Measurements from ENCODE around the gene ZFP36L1.

DNA sequence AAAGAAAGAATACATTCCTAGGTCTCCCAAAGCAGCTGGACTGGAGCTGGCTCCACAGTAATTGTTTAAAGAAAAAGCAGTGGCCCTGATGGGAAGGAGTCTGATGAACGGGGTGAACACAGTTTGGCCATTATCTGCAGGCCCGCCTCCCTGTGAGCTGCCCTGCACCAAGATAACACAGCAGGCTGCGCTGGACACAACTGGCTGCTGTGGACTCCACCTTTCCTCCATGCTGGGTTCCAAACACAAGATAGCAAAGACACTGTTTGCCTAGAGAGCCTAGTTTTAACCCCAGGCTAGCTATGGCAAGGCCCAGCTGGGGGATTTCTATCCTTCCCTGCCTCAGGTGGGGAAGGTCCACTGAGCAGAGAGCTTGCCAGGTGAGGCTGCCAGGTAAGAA lies 34.6 kb downstream of the ZFP36L1 start:
- TF ChIP-seq EZH2 (IDR thresholded peaks at IDR 0.05) (no peak), POLR2AphosphoS5 (IDR thresholded peaks at IDR 0.05; ENCODE audit: borderline replicate concordance, low read depth, low read length) (no peak), FOXP2 (optimal IDR thresholded peaks at IDR 0.05; ENCODE audit: control extremely low read depth, extremely low read length, insufficient read depth) (no peak)

All from SK-N-MC (cell line).